Peyer's patch (tissue), 4 donors: ENCODE data around the gene USO1.

ENCODE experiments used
- POLR2A ChIP-seq, 2 donors: fragments of 450-650 bp; IDR thresholded peaks; one replicate each; pipeline ENCODE4 v1.5.1; 2017; ENCODE audit warnings: antibody characterized with exemption in 2 of 2, mild to moderate bottlenecking in 2 of 2, moderate library complexity in 2 of 2
- TF ChIP-seq, protein P1 (sequence below), 6 experiments: fragments of 450-650 bp in 4 of 6; fragments of 200-600 bp in 2 of 6; sonication (generic) in 1 of 6; IDR thresholded peaks; one replicate each; pipeline ENCODE4 v1.5.1; 2017 to 2019; ENCODE audit warnings: antibody characterized with exemption in 6 of 6, mild to moderate bottlenecking in 3 of 6, moderate library complexity in 1 of 6

DNA sequence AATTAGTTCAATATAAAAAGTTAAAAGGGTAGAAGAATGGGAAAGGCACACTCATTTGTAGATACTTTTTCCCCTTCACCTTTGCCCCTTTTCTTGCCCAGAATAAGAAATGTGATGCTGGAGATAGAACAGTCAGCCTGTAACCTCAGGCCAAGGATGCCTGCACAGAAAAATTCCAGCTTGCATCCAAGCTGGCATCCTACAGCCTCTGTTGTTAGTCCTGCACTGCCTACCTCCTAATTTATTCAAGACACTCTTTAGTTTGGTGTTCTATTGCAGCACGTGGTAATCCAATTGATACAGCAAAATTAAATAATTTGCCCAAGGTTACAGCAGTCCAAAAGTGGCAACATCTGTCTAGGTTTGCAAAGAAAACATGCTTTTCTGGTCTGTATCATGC, 9.7 kb upstream of the USO1 start:
- TF ChIP-seq, protein P1, sequence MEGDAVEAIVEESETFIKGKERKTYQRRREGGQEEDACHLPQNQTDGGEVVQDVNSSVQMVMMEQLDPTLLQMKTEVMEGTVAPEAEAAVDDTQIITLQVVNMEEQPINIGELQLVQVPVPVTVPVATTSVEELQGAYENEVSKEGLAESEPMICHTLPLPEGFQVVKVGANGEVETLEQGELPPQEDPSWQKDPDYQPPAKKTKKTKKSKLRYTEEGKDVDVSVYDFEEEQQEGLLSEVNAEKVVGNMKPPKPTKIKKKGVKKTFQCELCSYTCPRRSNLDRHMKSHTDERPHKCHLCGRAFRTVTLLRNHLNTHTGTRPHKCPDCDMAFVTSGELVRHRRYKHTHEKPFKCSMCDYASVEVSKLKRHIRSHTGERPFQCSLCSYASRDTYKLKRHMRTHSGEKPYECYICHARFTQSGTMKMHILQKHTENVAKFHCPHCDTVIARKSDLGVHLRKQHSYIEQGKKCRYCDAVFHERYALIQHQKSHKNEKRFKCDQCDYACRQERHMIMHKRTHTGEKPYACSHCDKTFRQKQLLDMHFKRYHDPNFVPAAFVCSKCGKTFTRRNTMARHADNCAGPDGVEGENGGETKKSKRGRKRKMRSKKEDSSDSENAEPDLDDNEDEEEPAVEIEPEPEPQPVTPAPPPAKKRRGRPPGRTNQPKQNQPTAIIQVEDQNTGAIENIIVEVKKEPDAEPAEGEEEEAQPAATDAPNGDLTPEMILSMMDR (IDR thresholded peaks at IDR 0.05) = no peak
- no peak for TF ChIP-seq POLR2A (IDR thresholded peaks at IDR 0.05)
